ENCODE data around the gene NKX6-2.

DNA sequence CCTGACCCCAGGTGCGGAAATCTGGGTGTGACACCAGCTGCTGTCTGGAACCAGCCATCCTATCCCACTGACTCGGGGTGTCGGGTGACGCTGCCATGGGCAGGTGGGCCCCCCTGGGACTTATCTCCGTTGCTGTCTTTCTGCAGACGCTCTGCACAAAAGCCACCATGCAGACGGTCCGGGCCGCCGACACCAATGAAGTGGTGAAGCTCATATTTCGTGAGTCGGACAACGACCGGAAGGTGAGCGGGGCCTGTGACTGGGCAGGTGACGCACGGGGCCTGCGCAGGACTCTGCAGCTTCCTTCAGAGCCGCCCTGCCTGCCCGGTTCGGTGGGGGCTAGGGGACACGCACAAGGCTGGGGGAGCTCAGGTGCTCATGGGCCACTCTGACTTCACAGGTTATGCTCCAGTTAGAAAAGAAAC lies 36.6 kb downstream of the NKX6-2 start:
- TF ChIP-seq CTCF (IDR thresholded peaks at IDR 0.05) (no peak), POLR2A (IDR thresholded peaks at IDR 0.05) (no peak)
